ENCODE data around the gene KLHL29.
A peak's percentile ranks its signal among the peaks of the same experiment; 100 is the strongest.

The KLHL29 gene

DNA sequence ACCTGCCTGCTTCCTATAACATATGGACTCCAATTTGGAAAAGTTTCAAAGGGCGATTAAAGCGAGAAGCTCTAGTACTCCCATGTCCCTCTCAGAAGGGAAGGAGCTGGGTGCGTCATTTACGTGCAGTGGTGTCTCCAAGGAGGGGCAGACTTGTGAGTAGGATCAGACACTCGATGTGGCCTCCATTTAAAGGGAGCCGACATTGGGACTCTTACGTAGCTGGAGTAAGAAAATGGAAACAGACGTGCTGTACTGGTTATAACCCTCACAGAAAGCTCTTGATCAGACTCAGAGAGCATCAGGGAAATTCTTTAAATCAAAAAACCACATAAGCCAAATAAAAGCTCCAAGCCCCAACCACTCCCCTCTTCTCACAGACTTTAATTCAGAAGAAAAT, 198.5 kb downstream of the KLHL29 start:
- no peak for DNase-seq

DNA sequence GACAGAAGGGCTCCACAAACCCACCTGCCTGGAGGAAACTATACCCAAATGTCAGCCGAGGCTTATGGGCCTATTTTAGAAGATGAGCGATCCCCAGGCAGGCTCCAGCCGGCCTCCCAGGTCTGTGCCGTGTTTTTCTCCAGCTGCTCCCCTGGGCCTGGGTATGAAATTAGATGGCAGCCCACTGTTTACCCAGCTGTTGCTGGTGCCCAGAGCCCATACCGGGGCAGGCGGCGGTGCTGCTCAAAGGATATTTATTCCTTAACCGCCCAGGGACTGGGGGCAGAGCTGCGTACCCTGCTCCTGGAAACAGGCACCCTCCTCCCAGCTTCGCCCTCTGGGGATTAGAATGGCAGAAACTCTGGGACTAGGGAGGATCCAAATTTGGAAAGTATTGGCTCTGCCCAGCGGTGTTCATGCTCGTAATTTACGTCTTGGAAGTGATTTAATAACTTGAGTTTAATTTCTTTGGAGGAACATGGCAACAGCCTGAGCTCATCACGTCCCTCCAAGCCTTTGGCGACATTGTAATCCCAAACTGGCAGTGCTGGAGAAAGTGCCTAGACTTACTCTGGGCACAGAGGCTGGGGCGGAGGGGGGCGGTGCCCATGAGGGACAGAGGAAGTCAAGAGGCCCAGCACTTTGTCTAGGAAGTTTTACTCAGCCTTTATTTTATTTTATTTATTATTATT, 199.2 kb downstream of the KLHL29 start:
- peak; percentile 92 for DNase-seq

DNA sequence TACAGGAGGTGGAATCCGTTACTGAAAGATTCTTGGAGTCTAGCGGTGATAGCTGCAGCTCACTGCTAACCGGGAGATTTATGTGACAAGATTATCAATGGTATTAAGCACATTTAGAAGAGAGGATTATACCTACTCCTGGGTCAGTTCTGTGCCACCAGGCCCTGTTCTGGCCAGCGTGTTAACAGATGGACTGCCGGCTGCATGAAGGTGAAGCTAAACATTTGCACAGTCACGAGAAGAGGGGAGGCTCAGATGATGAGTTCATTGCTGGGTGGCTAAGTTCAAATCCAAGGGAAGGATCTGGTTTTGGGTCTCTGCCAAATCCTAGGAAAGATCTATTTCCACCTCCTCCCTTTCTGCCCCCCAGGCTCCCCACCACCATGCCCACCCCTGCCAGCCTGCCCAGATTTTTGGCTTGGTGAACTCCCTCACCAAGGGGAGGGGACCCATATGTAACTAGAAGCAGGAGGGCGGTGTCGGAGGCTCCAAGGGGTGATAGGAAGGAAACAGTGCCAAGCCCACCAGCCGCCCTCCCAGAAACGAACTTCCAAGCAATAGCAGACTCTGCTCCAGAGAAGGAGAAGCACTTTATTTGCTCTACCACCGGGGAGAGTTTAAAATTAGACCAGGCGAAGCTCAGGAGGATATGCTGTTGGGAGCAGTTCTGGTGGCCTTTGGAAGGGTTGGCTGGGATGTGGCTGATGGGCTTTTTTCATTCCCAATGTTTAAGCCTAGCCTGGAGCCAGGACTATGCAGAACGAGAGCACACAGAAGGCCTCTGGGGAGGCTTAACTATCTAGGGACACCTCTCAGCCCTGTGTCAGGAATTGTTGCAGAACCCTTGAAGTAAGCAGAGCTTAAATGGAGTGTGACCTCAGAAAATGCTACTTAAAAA, 200.5 kb downstream of the KLHL29 start:
- peak; percentile 76 for DNase-seq

DNA sequence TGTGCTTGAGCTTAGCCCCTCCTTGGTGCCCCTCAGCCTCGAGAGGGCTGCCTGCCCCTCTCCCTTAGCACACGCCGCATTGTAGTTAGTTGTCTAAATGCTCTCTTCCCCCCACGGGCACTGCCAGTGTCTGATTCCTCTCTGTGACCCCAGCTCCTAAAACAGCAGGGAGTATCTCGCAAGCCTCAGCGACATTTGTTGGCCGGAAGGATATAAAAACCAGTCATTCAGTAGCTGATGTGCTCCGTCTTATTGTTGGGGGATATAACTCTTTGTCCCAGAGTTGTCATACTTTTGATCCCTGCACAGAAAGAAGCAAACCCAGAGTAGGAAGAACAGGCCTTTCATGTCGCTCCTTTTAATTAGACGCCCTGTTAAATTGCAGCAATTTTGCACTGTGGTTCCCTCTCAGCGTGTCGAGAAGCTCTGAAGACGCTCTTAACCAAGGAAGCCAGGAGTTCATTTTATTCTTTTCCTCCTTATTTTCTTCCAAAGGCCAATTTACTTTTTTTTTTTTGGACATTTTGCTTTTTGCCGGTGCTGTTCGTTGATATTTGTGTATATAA, 201.8 kb downstream of the KLHL29 start:
- DNase-seq = no peak

DNA sequence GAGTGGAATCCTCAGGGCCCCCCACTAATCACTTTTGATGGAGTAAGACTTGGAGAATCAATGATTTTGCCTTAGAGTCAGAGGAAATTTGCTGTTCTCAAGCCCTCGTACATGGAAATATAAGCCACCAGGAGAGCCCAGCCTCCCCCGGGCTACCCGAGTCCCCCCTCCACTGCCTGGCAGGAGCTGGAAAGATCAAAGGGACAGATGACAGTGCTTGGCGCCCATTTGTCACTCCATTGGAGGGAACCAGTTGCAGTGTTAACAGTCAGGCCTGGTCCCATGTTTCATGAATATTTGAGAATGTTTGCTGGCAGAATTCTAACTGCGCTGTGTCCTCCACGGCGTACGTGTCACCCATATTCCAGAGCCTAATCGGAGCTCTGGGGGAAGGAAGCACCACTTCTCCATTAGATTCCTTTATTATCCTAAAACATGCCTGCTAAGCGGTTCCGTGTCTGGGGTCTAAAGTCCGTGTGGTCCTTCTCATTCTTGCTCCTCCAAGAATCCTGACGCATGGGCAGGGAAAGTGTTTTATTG, 202.4 kb downstream of the KLHL29 start:
- DNase-seq = no peak

DNA sequence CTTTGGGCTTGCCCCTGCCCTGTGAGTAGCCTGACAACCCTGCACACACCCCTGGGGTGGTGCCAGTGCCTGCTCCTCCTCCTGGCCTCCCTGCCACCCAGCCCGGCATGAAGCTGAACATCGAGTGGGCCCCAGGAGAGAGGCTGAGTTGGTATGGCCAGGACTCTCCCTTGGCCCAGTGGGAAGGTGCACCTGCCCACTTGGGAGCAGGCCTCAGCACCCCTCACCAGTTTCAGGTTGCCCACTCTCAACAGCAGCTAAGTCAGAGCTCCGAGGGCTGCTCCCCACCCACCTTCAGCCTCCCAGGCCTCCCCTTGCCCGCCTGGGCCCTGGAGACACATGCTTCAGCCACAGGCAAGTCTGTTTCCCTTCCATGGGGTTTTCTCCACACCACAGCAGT, 203.1 kb downstream of the KLHL29 start:
- DNase-seq = peak; percentile 25

DNA sequence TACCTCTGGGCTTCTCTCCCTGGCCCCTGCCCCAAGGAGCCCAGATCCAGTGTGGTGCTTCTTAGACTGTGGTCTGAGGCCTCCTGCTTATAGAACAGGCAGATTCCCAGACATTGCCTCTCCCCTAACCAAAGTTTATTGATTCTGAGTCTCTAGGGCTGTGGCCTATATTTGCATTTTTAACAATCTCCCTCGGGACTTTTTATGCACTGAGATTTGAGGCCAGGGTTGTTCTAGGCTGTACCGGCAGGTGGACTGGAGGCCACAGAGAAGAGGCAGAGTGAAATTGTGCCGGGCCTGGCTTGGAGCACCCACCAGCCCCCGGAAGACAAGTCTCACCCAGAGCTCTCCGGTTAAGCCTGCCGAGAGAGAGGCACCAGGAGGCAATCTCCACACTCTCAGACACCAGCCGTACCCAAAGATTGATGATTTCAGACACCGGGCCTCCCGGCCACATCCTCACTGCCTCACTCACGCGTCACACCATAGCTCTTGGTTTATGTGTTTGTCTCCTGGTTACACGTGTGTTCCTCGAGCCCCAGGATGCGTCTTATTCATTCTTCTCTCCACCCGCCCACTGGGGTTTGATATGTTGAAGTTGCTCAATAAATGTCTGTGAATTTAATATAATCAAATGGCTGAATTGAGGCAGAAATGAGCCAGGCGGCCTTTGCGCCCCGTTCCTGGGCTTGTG, 203.7 kb downstream of the KLHL29 start:
- peak; percentile 18 for DNase-seq

DNA sequence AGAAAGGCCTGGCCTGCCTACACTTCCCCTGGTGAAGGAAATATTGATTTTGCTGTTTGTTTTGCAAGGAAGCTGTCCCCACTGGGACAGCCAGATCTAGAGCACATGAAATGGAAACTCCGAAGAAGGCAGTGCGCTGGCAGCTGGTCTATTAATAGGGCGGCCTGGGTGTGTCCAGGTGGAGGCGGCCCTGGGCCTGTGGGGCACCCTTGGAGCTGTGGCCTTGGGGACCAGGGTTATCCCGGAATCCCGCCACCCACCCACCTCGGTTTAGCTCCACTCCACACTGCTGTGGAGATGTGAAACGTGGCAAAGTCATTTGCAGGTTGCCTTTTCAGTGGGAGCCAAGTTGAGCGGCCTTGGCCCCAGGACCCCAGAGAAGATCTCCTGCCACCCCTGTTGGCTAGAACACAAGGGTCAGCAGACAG, 204.3 kb downstream of the KLHL29 start:
- no peak for DNase-seq

DNA sequence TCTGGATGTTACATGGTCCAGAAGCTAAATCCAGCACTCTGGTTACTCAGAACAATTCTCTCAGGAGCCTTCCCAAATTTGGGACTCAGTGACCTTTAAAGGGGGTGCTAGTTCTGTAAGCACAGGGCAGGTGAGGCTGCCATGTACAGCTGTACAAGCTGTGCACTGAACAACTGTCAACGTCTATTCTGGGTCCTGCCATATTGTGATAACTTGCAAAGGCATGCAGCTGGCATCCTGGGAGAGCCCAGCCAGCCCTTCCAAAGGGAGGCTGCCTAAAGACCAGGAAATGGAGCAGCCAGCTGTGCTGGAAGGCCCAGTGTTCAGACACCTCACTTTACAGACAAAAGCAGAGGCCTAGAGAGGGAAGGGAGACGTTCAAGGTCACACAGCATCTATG, 204.8 kb downstream of the KLHL29 start:
- DNase-seq = no peak

DNA sequence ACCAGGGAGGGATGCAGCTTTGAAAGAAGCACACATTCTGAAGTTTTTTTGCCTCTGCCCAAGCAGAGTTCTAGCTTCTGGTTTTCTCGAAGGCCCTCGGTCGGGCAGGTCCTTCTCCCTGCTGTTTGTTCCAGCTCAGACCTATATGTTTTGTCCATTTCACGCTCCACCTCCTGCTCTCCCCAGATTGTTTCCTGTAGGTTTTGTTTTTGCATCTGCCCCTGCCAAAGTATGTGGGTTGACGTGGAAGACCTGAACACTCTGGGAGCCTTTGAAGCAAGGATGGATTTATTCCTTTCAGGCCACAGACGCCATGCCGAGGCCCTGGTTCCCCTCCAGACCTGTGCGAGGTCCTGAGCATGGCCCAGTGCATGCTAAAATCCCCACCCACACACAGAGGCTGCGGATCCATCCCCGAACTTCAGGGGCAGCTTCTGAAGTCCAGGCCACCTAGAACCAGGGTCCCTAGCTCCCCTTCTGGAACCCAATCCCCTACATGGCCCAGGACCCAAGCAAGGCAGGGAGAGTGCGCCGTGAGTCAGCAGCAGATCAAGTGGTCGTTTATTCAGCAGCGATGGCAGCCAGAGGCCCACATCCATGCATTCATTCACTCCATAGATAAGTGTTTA, 205.4 kb downstream of the KLHL29 start:
- DNase-seq = peak; percentile 26

DNA sequence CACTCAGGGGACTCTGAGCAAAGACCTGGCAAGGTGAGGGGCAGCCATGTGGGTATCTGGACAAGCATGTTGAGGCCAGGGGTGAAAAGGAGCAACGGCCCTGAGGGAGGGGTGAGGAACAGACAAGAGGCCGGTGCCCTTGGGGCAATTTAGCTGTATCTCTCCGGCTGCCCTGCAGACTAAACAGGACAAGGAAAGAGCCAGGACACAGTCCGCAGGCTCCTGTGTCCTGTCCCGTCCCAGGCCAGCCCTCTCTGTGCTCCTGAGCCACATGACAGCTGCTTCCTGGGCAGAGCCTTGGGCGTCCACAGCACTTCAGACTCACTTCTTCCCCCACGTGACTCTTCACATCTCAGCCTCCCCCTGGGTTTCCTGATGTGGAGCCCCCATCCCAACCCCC, 206.1 kb downstream of the KLHL29 start:
- no peak for DNase-seq

DNA sequence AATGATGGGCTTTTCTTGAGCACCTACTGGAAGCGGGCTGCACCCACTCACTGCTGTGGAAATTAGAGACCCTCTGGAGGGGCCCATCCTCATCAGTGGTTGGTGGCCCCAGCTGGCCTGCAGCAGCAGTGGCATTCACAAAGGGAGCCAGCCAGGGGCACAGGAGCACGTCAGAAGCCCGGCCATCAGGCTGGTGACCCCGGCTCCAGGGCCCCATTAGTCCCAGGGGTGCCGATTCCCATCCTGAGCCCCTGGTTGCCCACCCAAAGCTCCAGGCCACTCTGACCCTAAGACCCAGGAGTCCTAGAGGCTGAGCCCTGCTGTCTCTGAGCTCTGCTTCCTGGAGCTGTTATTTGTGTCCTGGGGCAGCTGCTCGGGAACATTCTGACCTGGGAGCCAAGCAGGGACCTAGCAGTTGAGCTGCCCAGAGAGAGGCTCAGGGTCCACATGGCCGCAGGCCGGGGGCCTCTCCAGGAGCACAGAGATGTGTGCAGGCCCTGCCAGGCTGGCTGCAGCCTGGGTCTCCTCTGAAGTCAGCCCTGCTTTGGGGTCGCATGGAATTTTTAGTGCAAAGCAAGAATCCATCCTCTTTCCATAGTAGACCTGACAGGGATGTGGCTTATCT, 207.2 kb downstream of the KLHL29 start:
- no peak for DNase-seq

DNA sequence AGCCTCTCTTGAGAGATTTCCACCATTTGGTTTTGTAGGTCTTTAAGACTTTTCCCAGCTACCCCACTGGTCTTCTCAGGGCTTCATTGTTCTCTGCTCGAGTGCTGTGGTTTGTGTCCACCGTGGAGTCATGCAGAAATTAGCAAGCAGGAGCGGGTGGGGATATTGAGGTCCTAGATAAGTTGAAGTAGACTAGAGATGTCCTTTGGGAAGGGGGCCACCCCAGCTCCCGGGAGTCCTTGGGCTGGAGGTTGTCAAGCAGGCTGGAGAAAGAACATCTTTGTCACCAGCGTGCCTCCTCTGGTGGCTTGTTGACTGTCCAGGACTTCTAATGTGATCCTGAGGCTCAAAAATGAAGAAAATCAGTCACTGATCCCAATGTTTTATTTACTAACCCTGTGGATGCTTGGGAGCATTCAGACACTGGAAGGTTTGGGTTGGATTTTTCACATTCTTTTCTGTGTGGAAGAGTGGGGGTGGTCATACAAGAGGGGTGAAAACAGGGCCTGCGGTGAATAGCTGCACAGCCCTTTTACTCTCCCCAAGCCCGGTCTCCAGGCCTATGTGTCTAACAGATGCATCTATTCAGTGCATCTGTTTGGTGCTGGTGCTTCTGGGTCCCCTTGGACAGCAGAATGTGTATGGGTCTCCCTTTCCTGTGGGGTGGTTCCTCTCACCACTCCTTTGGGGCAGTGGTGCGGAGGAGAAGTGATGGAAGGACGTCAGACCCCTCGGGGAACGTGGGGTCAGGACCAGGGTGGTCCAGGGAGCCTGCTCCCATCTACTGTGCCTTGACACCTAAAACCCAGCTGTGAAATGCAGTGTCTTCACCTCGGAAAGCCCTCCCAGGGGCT, 208.1 kb downstream of the KLHL29 start:
- DNase-seq = no peak

DNA sequence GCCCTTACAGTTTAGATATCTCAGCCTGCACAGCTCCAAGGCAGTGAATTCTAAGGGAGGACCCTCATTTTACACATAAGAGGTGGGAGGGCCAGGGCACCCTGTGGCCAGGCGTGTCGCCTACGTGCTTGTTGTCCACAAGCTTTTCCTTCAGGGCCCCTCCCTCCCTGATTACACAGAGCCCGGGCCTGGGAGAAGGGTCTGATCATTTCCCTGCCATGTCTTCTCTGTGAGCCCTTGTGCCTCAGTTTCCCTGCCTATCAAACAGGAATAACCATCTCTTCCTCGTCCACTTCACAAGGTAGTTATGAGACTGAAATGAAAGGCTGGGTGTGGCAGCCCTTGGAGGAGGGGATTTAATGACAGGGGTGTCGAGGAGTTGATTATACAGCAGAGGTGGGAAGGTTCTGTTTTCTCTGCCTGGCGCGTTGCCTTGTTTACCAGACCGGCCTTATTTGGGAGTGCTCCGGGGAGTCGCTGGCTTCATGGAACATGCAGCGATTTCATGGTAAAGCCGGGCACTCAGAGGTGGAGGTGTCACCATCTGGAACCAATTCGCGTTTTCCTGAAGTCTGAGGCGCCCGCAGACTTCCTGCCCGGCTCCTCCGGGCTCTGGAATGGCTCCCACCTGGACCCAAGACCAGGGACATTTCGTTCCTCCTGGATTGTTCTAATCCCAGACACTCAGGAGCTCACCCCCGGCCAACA, 208.9 kb downstream of the KLHL29 start:
- DNase-seq = peak; percentile 76

DNA sequence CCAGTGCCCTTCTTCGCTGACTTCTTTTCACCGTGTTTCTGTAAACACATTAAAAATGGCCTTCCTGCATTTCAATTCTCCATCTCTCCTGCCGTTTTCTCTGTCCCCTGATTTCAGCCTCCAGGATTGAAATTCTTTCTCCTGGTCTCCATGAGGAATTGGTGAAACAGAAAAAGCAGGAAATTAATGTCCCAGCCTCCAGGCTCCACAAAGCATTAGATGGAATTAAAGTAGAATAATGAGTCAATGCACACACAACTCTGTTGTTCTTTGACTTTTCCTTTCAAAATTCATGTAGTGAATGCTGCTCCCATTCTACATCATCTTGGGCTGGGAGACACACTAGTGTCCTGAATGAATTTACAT, 209.5 kb downstream of the KLHL29 start:
- DNase-seq = no peak

DNA sequence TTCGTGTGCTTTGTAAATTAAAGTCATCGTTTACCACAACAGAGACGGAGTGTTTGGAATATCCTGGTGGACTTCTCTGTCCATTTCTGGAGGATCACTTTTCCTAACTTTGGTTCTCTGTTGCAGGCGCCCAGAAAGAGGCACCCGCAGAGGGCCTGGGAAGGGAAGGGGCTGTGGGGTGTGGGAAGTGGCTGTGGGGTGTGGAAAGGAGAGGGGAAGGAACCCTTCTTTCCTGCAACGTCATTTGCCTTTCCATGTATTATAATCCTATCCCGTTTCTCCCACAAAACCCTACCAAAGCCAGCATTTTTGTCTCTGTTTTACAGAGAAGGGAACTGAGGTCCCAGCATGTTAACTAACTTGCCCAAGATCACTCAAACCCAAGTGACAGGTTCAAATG, 210.0 kb downstream of the KLHL29 start:
- no peak for DNase-seq

DNA sequence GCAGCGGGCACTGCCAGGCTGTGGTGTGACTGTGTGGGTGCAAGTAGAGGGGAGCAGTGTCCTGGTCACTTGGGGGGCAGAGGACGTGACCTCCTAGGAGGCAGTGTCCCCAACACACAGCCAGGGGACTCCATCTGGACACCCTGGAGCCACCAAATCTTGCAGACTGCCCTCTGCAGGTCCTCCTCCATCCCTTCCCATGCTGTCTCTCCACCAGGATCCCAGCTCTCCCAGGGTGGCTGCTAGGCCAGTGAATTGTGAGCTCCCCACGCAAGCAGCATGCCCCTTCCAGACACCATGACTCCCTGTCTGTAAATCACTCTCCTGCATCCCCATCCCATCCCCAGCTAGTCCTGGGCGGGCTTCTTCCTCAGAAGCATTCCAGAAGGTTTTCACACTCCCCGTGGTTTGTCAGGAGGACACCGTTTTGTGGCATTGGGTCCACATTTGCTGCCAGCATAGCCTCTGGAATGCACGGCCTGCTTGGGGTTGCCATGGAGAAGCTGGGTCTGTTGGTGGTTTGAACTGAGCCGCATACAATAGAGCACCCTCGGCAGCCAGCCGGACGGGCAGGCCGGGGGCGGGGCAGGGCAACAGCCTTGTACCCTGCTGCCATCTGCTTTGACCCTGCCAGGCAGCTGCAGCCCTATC, 210.7 kb downstream of the KLHL29 start:
- peak; percentile 77 for DNase-seq

DNA sequence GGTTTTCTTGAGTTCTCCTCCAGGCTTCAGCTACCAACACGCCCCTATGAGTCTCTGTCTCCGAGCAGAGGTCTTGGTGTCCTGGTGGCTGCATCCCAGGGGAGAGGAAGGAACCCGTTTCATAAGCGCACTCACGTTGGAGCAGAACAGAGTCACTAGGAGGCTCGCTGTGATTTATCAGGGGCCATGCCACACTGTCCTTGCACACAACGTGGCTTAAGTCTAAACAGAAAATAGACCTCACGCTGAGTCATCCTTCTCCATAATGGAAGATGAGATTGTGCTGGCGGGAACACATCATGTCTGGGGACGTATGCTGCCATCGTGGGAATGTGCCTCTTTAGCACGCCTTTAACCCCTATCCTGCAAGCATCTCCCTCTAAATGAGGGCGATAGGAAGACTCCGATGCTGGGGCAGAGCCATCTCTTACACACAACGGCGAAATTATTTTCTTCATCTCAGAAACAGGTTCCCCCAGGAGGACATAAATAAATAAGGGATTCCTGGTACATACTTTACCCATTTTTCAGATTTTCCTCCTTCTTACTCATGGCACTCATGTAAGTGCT, 211.4 kb downstream of the KLHL29 start:
- peak; percentile 63 for DNase-seq

DNA sequence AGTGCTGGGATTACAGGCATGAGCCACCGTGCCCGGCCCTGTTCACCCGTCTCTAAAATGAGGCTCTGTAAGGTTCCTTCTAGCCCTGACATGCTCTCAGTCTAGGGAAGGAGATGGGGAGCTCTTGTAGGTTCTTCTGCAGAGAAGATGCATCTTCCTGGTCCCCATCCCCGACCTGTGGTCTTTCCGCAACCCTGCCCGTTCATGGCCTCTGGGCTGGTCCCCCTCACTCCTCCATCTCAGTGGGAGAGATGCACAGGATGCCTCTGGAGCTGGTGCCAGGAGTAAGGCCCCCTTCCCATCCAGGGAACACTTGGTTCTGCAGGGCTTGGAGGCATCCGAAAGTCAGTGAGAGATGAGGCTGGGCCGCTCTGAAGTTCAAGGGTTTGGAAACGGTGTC, 212.7 kb downstream of the KLHL29 start:
- DNase-seq = no peak

DNA sequence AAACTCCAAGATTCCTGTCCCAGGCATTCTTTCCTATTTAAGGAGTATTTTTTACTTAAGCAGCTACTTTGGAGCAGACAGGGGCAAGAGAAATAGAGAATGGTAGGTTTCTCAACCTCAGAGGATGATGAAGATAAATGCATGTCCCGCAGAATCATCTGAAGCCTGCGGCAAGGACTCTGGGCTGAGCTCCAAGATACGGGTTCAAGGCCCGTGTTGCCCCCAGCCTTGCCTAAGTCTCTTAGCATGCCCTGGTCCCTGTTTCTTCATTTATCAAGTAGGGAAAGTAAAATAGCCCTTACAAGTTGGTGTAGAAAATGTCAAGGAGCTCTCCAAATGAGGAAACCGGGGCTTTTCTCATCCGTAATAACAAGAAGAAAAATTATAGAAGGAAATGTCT, 214.0 kb downstream of the KLHL29 start:
- DNase-seq = no peak

Data from NCI-H345 (cell line).